Activated CD8-positive, alpha-beta memory T cell treated with anti-CD3 and anti-CD28 coated beads for 4 hours (primary cell): ENCODE data around the gene NOC4L.
"Not testable (repeated sequence)": the region's sequence is repeated elsewhere in the genome, so short reads cannot be mapped to it uniquely, and the experiment has no call there.

Experiments
- DNase-seq, 2 donors: peaks; one replicate each; pipeline ENCODE4 v3.0.0-alpha.2; 2020; ENCODE audit warnings: low read depth in 2 of 2

NOC4L gene

DNA sequence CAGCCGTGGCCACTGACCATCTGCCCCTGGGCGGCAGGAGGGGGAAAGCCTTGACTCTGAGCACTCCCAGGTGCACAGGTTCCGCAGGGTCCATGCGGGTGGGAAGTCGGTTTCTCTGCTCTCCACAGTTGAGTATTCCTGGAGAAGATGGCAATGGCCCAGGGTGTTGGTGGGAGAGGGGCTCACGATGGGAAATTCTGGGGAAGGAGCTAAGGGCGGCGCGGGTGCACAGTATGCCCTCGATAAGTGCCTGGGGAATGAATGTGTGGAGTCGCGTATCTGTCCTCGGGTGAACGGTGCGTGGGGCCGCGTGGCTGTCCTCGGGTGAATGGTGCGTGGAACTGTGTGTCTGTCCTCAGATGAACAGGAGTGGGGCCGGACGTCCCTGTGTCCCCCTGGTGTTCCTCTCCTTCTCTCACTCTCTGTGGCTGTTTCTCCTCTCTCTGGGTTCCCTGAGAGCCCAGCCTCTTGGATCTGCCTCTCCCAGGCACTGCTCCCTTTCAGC lies 38.0 kb downstream of the NOC4L start:
- no peak for DNase-seq

DNA sequence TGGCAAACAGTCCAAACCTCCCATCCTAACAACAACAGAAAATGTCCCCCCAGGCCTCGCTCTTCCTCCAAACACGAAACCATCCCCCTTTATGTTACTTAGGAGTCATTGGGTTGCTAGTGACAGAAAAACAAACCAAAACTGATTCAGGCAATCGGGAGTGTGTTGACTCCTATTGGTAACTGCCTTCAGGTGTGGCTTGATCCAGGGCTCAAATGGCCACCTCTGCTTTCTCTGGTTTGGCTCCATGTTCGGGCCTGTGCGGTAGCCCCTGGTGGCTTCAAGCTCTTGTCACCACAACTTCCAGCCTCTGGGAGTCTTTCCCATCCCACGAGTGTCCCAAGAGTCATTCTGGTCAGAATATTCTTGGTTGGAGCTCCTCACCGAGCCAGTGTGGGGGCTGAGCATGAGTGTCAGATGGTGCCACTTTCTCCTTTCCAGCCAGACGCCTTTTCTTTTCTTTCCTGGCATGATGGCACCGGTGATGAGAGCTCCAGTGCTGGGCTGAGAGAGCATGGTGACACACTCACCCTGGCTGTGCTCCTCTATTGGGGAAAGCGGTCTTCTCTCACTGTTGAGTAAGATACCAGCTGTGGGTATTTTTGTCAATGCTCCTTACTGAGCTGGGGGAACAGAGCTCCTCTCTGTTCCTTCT lies 38.6 kb downstream of the NOC4L start:
- no peak for DNase-seq

DNA sequence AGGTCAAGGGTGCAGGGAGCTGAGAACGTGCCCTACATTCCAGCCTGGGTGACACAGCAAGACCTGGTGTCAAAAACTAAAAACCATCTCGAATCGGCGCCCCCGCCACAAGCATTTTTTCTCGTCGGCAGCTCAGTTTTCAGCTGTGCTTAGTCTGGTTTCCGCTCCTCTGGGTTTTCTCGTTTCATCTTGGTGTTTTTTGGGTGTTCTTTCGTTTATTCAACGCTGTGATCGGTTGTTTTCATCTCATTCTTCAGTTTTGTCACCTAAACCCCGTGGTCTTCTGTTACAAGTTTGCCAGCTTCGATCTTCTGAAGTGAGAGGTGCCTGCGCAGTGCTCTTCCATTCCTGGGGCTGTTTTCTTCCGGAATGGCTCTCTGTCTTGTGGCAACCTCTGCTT lies 41.4 kb downstream of the NOC4L start:
- DNase-seq: no peak

GRCh38 chr12:132186208-132186856 lies 42.1 kb downstream of the NOC4L start:
- DNase-seq: no peak

DNA sequence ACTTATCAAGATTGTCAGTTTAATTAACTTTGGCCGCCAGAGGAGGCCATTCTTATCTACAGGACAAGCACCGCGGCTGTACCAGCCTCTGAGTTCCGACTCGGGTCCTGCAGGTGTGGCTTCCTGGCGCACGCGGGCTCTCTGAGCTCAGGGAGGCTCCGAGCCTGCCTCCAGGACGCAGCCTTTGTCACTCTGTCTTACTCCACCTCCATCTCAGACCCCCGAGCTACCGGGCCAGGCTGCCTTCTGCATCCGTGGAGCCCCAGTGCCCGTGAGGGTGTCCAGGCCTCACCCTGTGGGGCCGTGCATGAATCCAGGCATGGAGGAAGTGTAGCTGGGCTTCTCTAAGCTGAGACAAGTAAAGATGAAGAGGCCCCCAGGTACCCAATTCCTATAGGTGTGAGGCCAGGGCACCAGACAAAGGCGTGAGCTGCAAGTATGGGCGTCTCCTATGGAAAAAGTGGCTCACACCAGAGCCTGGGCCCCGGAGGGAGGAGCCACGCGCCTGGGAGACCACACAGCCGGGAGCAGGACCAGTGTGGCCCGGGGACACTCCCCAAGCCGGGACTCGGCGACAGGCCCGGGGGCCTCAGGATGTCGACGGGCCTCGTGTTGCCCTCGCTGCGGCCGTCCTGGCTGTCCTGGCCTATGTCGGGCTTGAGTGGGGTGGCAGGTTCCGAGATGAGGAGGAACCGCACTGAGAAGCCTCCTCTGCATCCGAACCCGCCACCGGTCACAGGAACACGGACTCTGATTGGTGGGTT lies 42.8 kb downstream of the NOC4L start:
- no peak for DNase-seq

- DNase-seq: no peak
These were observed 43.6 kb downstream of the NOC4L start for GRCh38 chr12:132187646-132188450.

DNA sequence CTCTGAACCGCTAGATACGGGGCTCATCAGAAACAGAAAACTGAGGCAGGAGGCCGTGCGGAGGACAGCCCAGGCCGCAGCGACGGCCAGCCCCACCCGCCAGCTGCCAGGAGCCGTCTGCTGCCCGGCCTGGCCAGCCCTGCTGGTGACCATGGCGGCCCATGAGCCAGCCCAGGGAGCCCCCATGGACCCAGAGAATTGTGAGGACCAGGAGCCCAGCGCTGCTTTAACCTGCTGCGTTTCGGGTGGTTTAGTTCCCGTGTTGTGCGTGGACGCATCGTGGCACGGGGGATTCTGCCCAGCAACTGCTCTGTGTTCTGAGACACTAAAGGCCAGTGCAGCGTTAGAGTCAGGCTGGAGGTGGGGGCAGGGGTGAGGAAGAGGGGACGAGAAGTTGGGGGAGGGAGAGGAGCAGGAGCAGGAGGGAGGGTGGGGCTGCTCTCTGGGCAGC lies 44.2 kb downstream of the NOC4L start:
- no peak for DNase-seq

GRCh38 chr12:132188916-132189325 lies 44.7 kb downstream of the NOC4L start:
- DNase-seq: no peak

- DNase-seq: peak; percentile 86 to 87
These were observed 45.2 kb downstream of the NOC4L start for GRCh38 chr12:132189378-132190011.

DNA sequence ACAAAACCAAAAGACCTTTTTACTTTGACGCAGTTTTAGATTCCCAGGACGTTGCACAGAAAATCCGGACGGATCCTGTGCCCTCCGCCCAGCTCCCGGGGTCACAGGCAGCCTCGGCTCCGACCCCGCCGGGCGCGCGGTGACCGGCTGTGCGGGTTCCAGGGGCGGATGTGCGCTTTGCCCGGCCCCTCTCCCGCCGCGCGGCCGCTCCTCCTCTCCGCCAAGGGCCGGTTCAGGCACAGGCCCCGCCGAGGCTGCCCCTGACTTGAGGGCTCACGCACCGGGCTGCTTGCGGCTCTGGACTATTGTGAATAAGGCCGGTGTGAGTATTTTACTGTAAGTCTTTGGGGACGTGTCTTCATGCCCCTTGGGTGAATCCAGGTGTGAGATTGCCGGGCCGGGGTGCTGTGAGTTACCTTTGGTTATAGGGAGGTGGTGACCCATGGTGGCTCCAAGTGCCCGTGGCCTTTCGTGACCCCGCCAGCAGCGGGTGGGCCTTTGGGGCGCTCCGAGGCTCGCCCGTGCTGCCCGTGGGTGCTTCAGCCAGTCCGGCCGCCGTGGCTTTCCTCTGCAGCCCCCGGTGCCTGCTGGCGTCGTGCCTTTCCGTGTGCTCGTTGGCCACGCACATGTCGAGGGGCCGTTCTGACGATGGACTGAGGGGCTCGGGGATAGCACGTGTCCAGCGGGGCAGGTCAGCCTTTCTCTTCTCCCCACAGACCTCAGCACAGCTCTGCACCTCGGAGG lies 45.9 kb downstream of the NOC4L start:
- DNase-seq: no peak

GRCh38 chr12:132190834-132191500 lies 46.7 kb downstream of the NOC4L start:
- DNase-seq: no peak

- DNase-seq: no peak
These were observed 47.7 kb downstream of the NOC4L start for GRCh38 chr12:132191715-132192553.

DNA sequence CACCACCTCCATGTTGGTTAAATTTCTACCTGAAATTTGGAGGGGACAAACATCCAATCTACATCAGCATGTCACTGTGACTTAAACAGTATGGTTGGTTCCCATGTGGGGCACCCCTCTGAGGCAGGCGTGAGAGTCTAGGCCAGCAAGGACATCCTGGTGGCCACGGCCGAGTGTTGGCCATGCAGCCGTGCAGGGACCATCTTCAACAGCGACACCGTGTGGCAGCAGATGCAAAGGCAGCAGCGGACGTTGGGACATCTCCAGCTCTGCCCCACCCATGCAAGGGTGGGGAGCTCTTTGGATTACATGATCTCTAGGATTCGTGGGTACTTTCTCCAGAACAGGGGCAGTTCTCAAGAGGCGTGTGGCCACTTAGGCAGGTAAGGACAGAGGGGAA lies 49.8 kb downstream of the NOC4L start:
- no peak for DNase-seq

DNA sequence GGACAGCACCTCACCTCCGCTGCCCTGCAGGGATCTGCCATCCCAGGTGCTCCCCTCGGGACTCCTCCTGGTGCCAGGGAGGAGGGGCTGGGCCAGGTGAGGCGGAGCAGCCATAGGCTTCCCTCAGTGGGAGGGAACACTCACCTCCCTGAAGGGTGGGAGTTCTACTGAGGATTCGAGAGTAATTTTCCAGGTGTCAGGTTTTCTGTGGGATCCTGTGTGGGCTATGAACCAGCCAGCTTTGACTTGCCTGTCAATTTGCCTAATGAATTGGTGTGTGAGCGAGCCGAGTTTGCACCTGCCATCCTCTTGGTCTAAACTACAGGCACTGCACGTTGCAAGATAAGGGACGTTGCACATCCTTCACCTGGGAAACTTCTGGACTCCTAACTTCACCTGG lies 50.3 kb downstream of the NOC4L start:
- DNase-seq: no peak

DNA sequence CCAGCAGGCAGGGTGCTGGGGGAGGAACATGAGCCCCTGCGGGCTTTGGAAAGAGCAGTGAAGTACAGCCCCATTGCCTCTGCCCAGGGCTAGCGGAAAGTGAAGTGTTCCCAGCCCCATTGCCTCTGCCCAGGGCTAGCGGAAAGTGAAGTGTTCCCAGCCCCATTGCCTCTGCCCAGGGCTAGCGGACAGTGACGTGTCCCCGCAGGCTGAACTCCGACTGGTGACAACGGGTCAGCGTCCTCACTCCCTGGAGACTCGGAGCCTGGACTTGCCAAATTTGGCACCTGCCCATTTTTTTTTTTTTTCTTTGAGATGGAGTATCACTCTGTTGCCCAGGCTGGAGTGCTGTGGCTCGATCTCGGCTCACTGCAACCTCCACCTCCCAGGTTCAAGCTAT lies 51.0 kb downstream of the NOC4L start:
- not testable (repeated sequence) for DNase-seq

GRCh38 chr12:132196038-132196872 lies 52.0 kb downstream of the NOC4L start:
- DNase-seq: no peak

- no peak for DNase-seq
These were observed 52.7 kb downstream of the NOC4L start for GRCh38 chr12:132196873-132197390.
